ENCODE measurements around the gene ITPKB. TPM values are rescaled to one million over a fixed set of nuclear protein-coding genes. Genes with fewer than 3 reads are reported as not detected.

Gene ITPKB
- polyA plus RNA-seq, 1 of the 3 experiments (the other 2 are of a cell fraction) = 2.4 TPM

- Histone ChIP-seq H3K9ac (no peak overlapping the region), H3K4me3 (ENCODE audit: low read depth in 2 of 2, low read length in 1 of 2) (no peak overlapping the region), H3K9me2 (no peaks in the 10 kb centered on the region), H3K9me3 (no peaks in the 10 kb centered on the region), H3F3A (replicated peaks; ENCODE audit: insufficient read depth) (no peaks in the 10 kb centered on the region), H2AFZ (ENCODE audit: low read depth) (no peak overlapping the region), H3K4me1 (ENCODE audit: control insufficient read depth in 1 of 2, insufficient read depth in 2 of 2, low read depth in 1 of 2, low read length in 1 of 2) (peaks cover 0 to 2% of the 10 kb centered on the region in 2 experiments; a peak in 1 of 4 replicates), H3K36me3 (replicated peaks in 1 of 2; ENCODE audit: control insufficient read depth in 1 of 2, insufficient read depth in 2 of 2, low read length in 1 of 2) (no peaks in the 10 kb centered on the region), H4K20me1 (ENCODE audit: insufficient read depth) (no peaks in the 10 kb centered on the region), H3K27ac (ENCODE audit: low read depth in 2 of 2, low read length in 1 of 2) (no peak overlapping the region), H3K27me3 (ENCODE audit: insufficient read depth) (no peaks in the 10 kb centered on the region; the same call in 1 of the 2 replicates), H3K4me2 (no peak overlapping the region), H3K79me2 (ENCODE audit: insufficient read depth) (no peaks in the 10 kb centered on the region)
- POLR2A ChIA-PET = no interaction called here
- CTCF ChIA-PET = interaction anchor here (1.0 to 1.4 kb wide), 3 partner anchors 16 to 44 kb away, joined by 3 to 10 read pairs (median 4); no protein-coding TSS in a partner anchor
- no peak for DNase-seq
- TF ChIP-seq FOXM1 (IDR thresholded peaks at IDR 0.05; ENCODE audit: low read depth) (no peak), GABPA (IDR thresholded peaks at IDR 0.05; ENCODE audit: low read depth) (no peak), PBX3 (IDR thresholded peaks at IDR 0.05) (no peak), TEAD4 (IDR thresholded peaks at IDR 0.05; ENCODE audit: borderline replicate concordance, insufficient read depth) (no peak), RFX5 (IDR thresholded peaks at IDR 0.05; ENCODE audit: low read length) (no peak), EP300 (IDR thresholded peaks at IDR 0.05; ENCODE audit: borderline replicate concordance in 1 of 2, low read depth in 1 of 2, low read length in 1 of 2) (no peak), ZBTB33 (IDR thresholded peaks at IDR 0.05; ENCODE audit: borderline replicate concordance, low read depth) (no peak), USF1 (IDR thresholded peaks at IDR 0.05; ENCODE audit: borderline replicate concordance, low read depth) (no peak), YY1 (IDR thresholded peaks at IDR 0.05; ENCODE audit: low read depth) (no peak), TCF12 (IDR thresholded peaks at IDR 0.05) (no peak), RAD21 (IDR thresholded peaks at IDR 0.05; ENCODE audit: low read length) (no peak)
- WGBS (ENCODE audit: low lambda C conversion rate) = 38% methylated on average over 7 of the region's 8 CpGs
Observed at GRCh38 chr1:226593541-226593940, 145.5 kb downstream of the ITPKB start.

- POLR2A ChIA-PET = interaction anchor here (0.8 to 1.0 kb wide), 2 partner anchors 10 to 41 kb away, joined by 3 to 5 read pairs; no protein-coding TSS in a partner anchor
- no peak for DNase-seq
Observed at GRCh38 chr1:226590614-226591013, 148.5 kb downstream of the ITPKB start.

More at GRCh38 chr1:226590614-226591013, 148.5 kb downstream of the ITPKB start:
- TF ChIP-seq NRF1 (IDR thresholded peaks at IDR 0.05; ENCODE audit: low read depth, low read length) = no peak
- no peak for TF ChIP-seq ELF1 (IDR thresholded peaks at IDR 0.05)
- no peak for TF ChIP-seq PBX3 (IDR thresholded peaks at IDR 0.05)
- no peak for TF ChIP-seq YY1 (IDR thresholded peaks at IDR 0.05; ENCODE audit: low read depth)
- no peak for TF ChIP-seq SMC3 (IDR thresholded peaks at IDR 0.05; ENCODE audit: low read depth, low read length)
- H3K4me3 ChIP-seq (ENCODE audit: low read depth in 2 of 2, low read length in 1 of 2) = no peak overlapping the region
- H3F3A ChIP-seq (replicated peaks; ENCODE audit: insufficient read depth) = no peaks in the 10 kb centered on the region
- H3K9me3 ChIP-seq = no peaks in the 10 kb centered on the region
- no peaks in the 10 kb centered on the region; the same call in 1 of the 2 replicates for H3K27me3 ChIP-seq (ENCODE audit: insufficient read depth)
- no peaks in the 10 kb centered on the region for H3K9me2 ChIP-seq
- H4K20me1 ChIP-seq (ENCODE audit: insufficient read depth) = no peaks in the 10 kb centered on the region
- H3K4me2 ChIP-seq = no peak overlapping the region
- CTCF ChIA-PET = interaction anchor here (1.8 to 2.4 kb wide), 3 partner anchors 18 to 36 kb away, joined by 4 to 11 read pairs (median 9); no protein-coding TSS in a partner anchor
- WGBS (ENCODE audit: low lambda C conversion rate) = 54% methylated on average over 7 of the region's 7 CpGs
- no peak overlapping the region for H3K27ac ChIP-seq (ENCODE audit: low read depth in 2 of 2, low read length in 1 of 2)
- H3K4me1 ChIP-seq (ENCODE audit: control insufficient read depth in 1 of 2, insufficient read depth in 2 of 2, low read depth in 1 of 2, low read length in 1 of 2) = peaks cover 0 to 2% of the 10 kb centered on the region in 2 experiments; a peak in 1 of 4 replicates
- no peaks in the 10 kb centered on the region for H3K36me3 ChIP-seq (replicated peaks in 1 of 2; ENCODE audit: control insufficient read depth in 1 of 2, insufficient read depth in 2 of 2, low read length in 1 of 2)
- H3K9ac ChIP-seq = no peak overlapping the region
- H3K79me2 ChIP-seq (ENCODE audit: insufficient read depth) = no peaks in the 10 kb centered on the region
- no peak overlapping the region for H2AFZ ChIP-seq (ENCODE audit: low read depth)
